ENCODE data around the gene PCLO. TPM values are rescaled to one million over a fixed set of nuclear protein-coding genes. Genes with fewer than 3 reads are reported as not detected.
"Not testable (repeated sequence)": the region's sequence is repeated elsewhere in the genome, so short reads cannot be mapped to it uniquely, and the experiment has no call there.

Gene PCLO
- total and polyA plus RNA-seq, 9 of the 15 experiments (the other 6 are each of a cell fraction or from before 2014, with no cell fraction given) = under 0.01 to 0.01 TPM; not detected in 7

- BruUV-seq (replicated peaks); FAIRE-seq; H2AFZ ChIP-seq (ENCODE audit: low read depth, low read length); ATAC-seq; H3K79me2 ChIP-seq (ENCODE audit: control insufficient read depth, insufficient read depth, low read length); H3K4me3 ChIP-seq; H3K9me1 ChIP-seq (ENCODE audit: control insufficient read depth, insufficient read depth, low read length); H3K4me2 ChIP-seq (ENCODE audit: insufficient read depth, low read length); H3K27ac ChIP-seq (ENCODE audit: extremely low read depth, low read depth, low read length); H3K9me3 ChIP-seq (replicated peaks; ENCODE audit: control insufficient read depth, insufficient read depth, low read depth, low read length); H3K4me1 ChIP-seq (replicated peaks in 1 of 2; ENCODE audit: control insufficient read depth in 2 of 2, insufficient read depth in 2 of 2, low read length in 2 of 2); in situ Hi-C loops (cut with MboI); H3K27me3 ChIP-seq (ENCODE audit: control insufficient read depth in 2 of 2, insufficient read depth in 2 of 2, low read length in 2 of 2); CTCF ChIA-PET (ENCODE audit: low intra/inter-chr PET ratio); H3K36me3 ChIP-seq (ENCODE audit: control insufficient read depth, insufficient read depth, low read length); H4K20me1 ChIP-seq (replicated peaks; ENCODE audit: control insufficient read depth, insufficient read depth, low read length); H3K9ac ChIP-seq (ENCODE audit: insufficient read depth in 1 of 2, low read depth in 2 of 2, low read length in 2 of 2); intact Hi-C loops (cut with micrococcal nuclease); POLR2A ChIA-PET; DNase-seq (ENCODE audit: extremely low read depth in 1 of 4, low spot score in 3 of 4): not testable (repeated sequence)
- 0% methylated on average over 2 of the region's 2 CpGs for WGBS (ENCODE audit: insufficient coverage, low coverage, missing lambda C conversion rate)
- peak; percentile 17; the same call in 1 of the 2 replicates for TF ChIP-seq C11orf30 (IDR thresholded peaks at IDR 0.05; ENCODE audit: low read depth)
- peak; percentile 65; the same call in 1 of the 2 replicates for TF ChIP-seq ZNF316 (IDR thresholded peaks at IDR 0.05)
These were observed 261.6 kb downstream of the PCLO start for GRCh38 chr7:82901098-82901497.

GRCh38 chr7:82897500-82897899 lies 265.2 kb downstream of the PCLO start:
- no peak for ATAC-seq
- intact Hi-C loops (cut with micrococcal nuclease) = no loop called here
- CTCF ChIA-PET (ENCODE audit: low intra/inter-chr PET ratio) = no interaction called here

More at GRCh38 chr7:82897500-82897899, 265.2 kb downstream of the PCLO start:
- no peak for DNase-seq (ENCODE audit: extremely low read depth in 1 of 4, low spot score in 3 of 4)
- Histone ChIP-seq H2AFZ (ENCODE audit: low read depth, low read length) (no peak overlapping the region), H3K36me3 (ENCODE audit: control insufficient read depth, insufficient read depth, low read length) (no peaks in the 10 kb centered on the region), H3K4me3 (no peak overlapping the region), H3K9me3 (replicated peaks; ENCODE audit: control insufficient read depth, insufficient read depth, low read depth, low read length) (no peaks in the 10 kb centered on the region), H3K27me3 (ENCODE audit: control insufficient read depth in 2 of 2, insufficient read depth in 2 of 2, low read length in 2 of 2) (no peaks in the 10 kb centered on the region), H3K79me2 (ENCODE audit: control insufficient read depth, insufficient read depth, low read length) (no peaks in the 10 kb centered on the region), H3K27ac (ENCODE audit: extremely low read depth, low read depth, low read length) (no peak overlapping the region), H3K4me2 (ENCODE audit: insufficient read depth, low read length) (no peak overlapping the region), H3K4me1 (replicated peaks in 1 of 2; ENCODE audit: control insufficient read depth in 2 of 2, insufficient read depth in 2 of 2, low read length in 2 of 2) (no peaks in the 10 kb centered on the region), H3K9me1 (ENCODE audit: control insufficient read depth, insufficient read depth, low read length) (no peaks in the 10 kb centered on the region), H4K20me1 (replicated peaks; ENCODE audit: control insufficient read depth, insufficient read depth, low read length) (no peaks in the 10 kb centered on the region), H3K9ac (ENCODE audit: insufficient read depth in 1 of 2, low read depth in 2 of 2, low read length in 2 of 2) (no peak overlapping the region)
- POLR2A ChIA-PET = no interaction called here
- TF ChIP-seq MAFF (IDR thresholded peaks at IDR 0.05; ENCODE audit: low read length) (no peak), EZH2 (IDR thresholded peaks at IDR 0.05; ENCODE audit: borderline replicate concordance, low read depth, low read length) (no peak), PYGO2 (tag; IDR thresholded peaks at IDR 0.05) (no peak), HLTF (IDR thresholded peaks at IDR 0.05) (no peak), CEBPZ (IDR thresholded peaks at IDR 0.05; ENCODE audit: borderline replicate concordance, low read depth, low read length) (no peak), IRF9 (tag; IDR thresholded peaks at IDR 0.05) (no peak), HEY1 (CRISPR knock-in tag; IDR thresholded peaks at IDR 0.05; ENCODE audit: borderline replicate concordance) (no peak), ZFPM2 (CRISPR knock-in tag; IDR thresholded peaks at IDR 0.05) (no peak), ATF7 (IDR thresholded peaks at IDR 0.05) (no peak)
- in situ Hi-C loops (cut with MboI) = no loop called here
- no TSS peak for BruUV-seq (replicated peaks)
- no peak for FAIRE-seq
- 0% methylated on average over 3 of the region's 3 CpGs for WGBS (ENCODE audit: insufficient coverage, low coverage, missing lambda C conversion rate)
